H1 (cell line): ENCODE data around the gene GRAMD2A. TPM values are rescaled to one million over a fixed set of nuclear protein-coding genes. Genes with fewer than 3 reads are reported as not detected.

Experiments
- CHD2 ChIP-seq: IDR thresholded peaks from 2 replicates; pipeline ENCODE4 v1.6.1; 2012; ENCODE audit warnings: low read length, improper control_type of control experiment
- CTCF ChIP-seq, 3 experiments: IDR thresholded peaks; 1 replicate in 2 of 3; 2 replicates in 1 of 3; pipeline versions ENCODE4 v1.5.1 to v1.6.1; 2011; ENCODE audit warnings: low read length in 3 of 3, mild to moderate bottlenecking in 3 of 3, inconsistent platforms in 2 of 3, low read depth in 1 of 3, moderate library complexity in 1 of 3; ENCODE audit not compliant: insufficient read depth in 1 of 3; ENCODE audit errors: control extremely low read depth in 1 of 3
- EGR1 ChIP-seq: IDR thresholded peaks from 2 replicates; pipeline ENCODE4 v1.6.1; 2011; ENCODE audit warnings: low read depth, low read length, borderline replicate concordance
- SP2 ChIP-seq: IDR thresholded peaks from 2 replicates; pipeline ENCODE4 v1.6.1; 2012; ENCODE audit warnings: mild to moderate bottlenecking, low read length, inconsistent platforms
- TCF12 ChIP-seq: IDR thresholded peaks from 2 replicates; pipeline ENCODE4 v1.6.1; 2011; ENCODE audit warnings: low read depth, mild to moderate bottlenecking, low read length
- polyA plus RNA-seq, 7 experiments: library from polyadenylated mRNA; depleted of rRNA in 3 of 7; stranded (reverse) in 5 of 7; unstranded in 2 of 7; fragments of >200 nt in 5 of 7; fragments of 200-250 nt in 2 of 7; gene quantifications; 1 replicate in 5 of 7; 2 replicates in 1 of 7; 4 replicates in 1 of 7; pipeline versions ENCODE4 v1.2.1 to v1.2.3, GENCODE V29; 2011 to 2013; ENCODE audit warnings: missing spikeins in 2 of 7, mixed read lengths in 2 of 7
- total RNA-seq: library from RNA; stranded (reverse); fragmentation: NEBNext Ultra II Directional; extraction: Animal tissue kit (Norgen Biotek cat#: 25700); gene quantifications from 2 replicates; pipeline ENCODE4 v1.2.1, GENCODE V29; 2021

GRAMD2A gene
- total and polyA plus RNA-seq, 2 of the 8 experiments (the other 6 are each of a cell fraction or from before 2014, with no cell fraction given) = 0.57 to 1.5 TPM

GRCh38 chr15:72112805-72113204 lies 84.8 kb downstream of the GRAMD2A start (continued):
- no peak for TF ChIP-seq CTCF (IDR thresholded peaks at IDR 0.05; ENCODE audit: control extremely low read depth in 1 of 3, insufficient read depth in 1 of 3, low read depth in 1 of 3, low read length in 3 of 3)
- TF ChIP-seq EGR1 = no peak
- TF ChIP-seq TCF12 = no peak
- TF ChIP-seq SP2 = no peak
- TF ChIP-seq CHD2 = no peak
